B cell (primary cell): ENCODE measurements around the gene FAM111B.

ENCODE experiments used
- CTCF ChIP-seq: fragments of 200-600 bp; IDR thresholded peaks from one replicate; pipeline ENCODE4 v1.8.0; 2022; ENCODE audit warnings: antibody characterized with exemption, mild to moderate bottlenecking
- EZH2 ChIP-seq: IDR thresholded peaks from 2 replicates; pipeline ENCODE4 v1.6.1; 2012; ENCODE audit warnings: borderline replicate concordance, low read depth, mild to moderate bottlenecking, moderate library complexity, low read length; ENCODE audit not compliant: insufficient read depth, poor library complexity, severe bottlenecking

GRCh38 chr11:59078435-59078834, 28.6 kb upstream of the FAM111B start:
- no peak for TF ChIP-seq CTCF
- TF ChIP-seq EZH2 = no peak
